ENCODE results near the gene NME4. TPM values are rescaled to one million over a fixed set of nuclear protein-coding genes. Genes with fewer than 3 reads are reported as not detected.
A peak's percentile ranks its signal among the peaks of the same experiment; 100 is the strongest.

Gene NME4
- total RNA-seq, 4 donors from 2014 or later, result 25.3 to 29.9 (median 27.7) TPM

DNA sequence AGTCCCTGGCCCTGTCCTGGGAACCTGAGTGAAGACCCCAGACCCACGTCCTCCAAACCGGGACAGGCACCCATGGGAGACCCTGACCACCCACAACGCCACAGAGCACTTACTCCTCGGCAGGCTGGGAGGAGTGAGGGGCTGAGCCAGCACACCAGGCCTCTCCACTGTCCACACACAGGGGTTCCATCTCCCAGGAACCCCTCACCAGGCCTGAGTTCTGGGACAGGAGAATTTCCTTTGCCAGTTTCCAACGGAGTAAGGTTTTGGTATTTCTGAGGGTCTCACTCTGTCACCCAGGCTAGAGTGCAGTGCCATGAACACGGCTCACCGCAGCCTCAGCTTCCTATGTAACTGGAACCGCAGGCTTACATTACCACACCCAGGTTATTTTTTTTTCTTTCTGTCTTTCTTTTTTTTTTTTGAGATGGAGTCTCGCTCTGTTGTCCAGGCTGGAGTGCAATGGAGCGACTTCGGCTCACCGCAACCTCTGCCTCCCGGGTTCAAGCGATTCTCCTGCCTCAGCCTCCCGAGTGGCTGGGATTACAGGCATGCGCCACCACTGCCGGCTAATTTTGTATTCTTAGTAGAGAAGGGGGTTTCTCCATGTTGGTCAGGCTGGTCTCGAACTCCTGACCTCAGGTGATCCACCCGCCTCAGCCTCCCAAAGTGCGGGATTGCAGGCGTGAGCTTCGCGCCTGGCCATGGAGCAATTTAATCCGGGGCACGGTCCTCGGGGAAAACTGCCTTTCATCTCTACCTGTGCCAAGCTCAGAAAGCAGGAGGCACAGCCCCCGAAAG lies 16.8 kb upstream of the NME4 start:
- peak overlapping the region; percentile 94 for H3K4me3 ChIP-seq
- H3K27ac ChIP-seq, result no peak overlapping the region
- peaks cover 48% of the 10 kb centered on the region for H3K4me1 ChIP-seq
- DNase-seq (ENCODE audit: low spot score in 2 of 2), result peak in 1 of 2 donors; percentile 59
- peaks cover 24% of the 10 kb centered on the region for H3K36me3 ChIP-seq
- no peaks in the 10 kb centered on the region for H3K27me3 ChIP-seq
- no peaks in the 10 kb centered on the region for H3K9me3 ChIP-seq
- 85% methylated on average over 17 of the region's 27 CpGs for WGBS
- TF ChIP-seq POLR2A (IDR thresholded peaks at IDR 0.05), result no peak
- no peak for TF ChIP-seq POLR2AphosphoS5 (IDR thresholded peaks at IDR 0.05)
- TF ChIP-seq CTCF (IDR thresholded peaks at IDR 0.05), result no peak
- TF ChIP-seq EP300 (IDR thresholded peaks at IDR 0.05), result no peak

DNA sequence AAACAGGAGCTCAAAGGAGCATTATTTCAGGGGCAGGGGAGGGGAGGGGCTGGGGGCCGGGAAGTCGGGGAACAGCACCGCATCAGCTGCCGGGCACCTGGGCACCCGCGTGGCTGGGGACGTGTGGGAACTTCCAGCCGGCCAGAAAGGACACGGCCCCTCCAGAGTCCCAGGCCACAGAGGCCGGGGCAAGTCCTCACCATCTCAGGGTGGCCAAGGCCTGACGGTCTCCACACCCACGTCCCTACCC lies 16.3 kb upstream of the NME4 start:
- Histone ChIP-seq H3K4me1 (peaks cover 48% of the 10 kb centered on the region), H3K4me3 (peak overlapping the region; percentile 94), H3K36me3 (peaks cover 19% of the 10 kb centered on the region), H3K27me3 (no peaks in the 10 kb centered on the region), H3K27ac (no peak overlapping the region), H3K9me3 (no peaks in the 10 kb centered on the region)
- no CpG with 5 or more reads among the region's 12 CpGs for WGBS
- no peak for DNase-seq (ENCODE audit: low spot score in 2 of 2)
- TF ChIP-seq POLR2AphosphoS5 (IDR thresholded peaks at IDR 0.05), result no peak
- no peak for TF ChIP-seq POLR2A (IDR thresholded peaks at IDR 0.05)
- TF ChIP-seq EP300 (IDR thresholded peaks at IDR 0.05), result no peak
- no peak for TF ChIP-seq CTCF (IDR thresholded peaks at IDR 0.05)

GRCh38 chr16:381012-381788 lies 15.8 kb upstream of the NME4 start:
- peak in 1 of 2 donors; percentile 71 for DNase-seq (ENCODE audit: low spot score in 2 of 2)
- Histone ChIP-seq H3K27me3 (no peaks in the 10 kb centered on the region), H3K9me3 (no peaks in the 10 kb centered on the region), H3K36me3 (peaks cover 14% of the 10 kb centered on the region), H3K4me3 (peak overlapping the region; percentile 94), H3K27ac (peak overlapping the region; percentile 68), H3K4me1 (peaks cover 48% of the 10 kb centered on the region)
- 0% methylated on average over 4 of the region's 73 CpGs for WGBS
- TF ChIP-seq POLR2AphosphoS5 (IDR thresholded peaks at IDR 0.05), result no peak
- TF ChIP-seq EP300 (IDR thresholded peaks at IDR 0.05), result no peak
- TF ChIP-seq POLR2A (IDR thresholded peaks at IDR 0.05), result no peak
- TF ChIP-seq CTCF (IDR thresholded peaks at IDR 0.05), result no peak

DNA sequence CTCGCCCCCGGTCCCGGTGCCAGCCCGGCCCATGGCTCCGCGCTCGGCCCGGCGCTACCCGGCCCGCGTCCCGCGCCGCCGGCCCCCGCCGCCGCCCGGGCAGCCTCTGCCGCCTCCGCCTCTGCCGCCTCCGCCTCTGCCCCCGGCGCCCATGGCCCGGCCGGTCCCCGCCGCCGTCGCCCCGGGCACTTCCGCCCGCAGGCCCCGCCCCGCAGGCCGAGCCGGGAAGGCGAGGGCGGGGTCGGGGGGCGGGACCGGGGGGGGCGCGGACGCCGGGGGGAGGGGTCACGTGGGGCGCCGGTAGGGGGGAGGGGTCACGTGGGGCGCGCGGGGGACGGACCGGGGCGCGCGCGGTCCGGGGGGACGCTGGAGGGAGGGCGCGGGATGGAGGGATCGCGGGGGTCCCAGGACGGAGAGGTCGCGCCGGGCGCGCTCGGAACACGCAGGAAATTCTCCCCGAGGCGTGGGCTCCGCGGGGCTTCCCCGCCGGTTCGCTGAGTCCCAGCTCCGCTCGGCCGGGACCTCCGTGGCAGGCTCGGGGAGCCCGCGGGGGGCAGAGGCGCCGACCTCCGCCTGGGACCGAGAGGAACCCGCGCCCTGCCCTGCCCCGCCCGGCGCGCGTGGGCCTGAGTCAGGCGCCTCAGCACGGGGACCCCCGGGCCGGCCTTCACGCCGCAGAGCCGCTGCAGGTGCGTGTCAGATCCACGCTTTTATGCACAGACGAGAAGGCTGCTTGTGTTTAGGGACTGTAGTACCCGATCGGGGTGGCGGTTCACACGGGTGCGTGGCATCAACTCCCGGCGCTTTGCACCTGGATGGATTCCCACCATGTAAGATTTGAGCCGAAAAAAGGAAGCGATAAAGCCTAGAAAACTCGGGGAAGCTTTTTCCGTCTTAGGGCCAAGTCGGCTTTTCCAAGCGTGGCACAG lies 14.9 kb upstream of the NME4 start, which contains the start of gene PGAP6:
TSS of gene PGAP6 (minus strand) at position 190 of the 929 bp plus-strand sequence. CDS start at position 33, 157 bp downstream.
- Histone ChIP-seq H3K27ac (peak within 1 kb of the TSS; percentile 87), H3K27me3 (no peaks in the 10 kb centered on the region), H3K4me1 (peaks cover 48% of the 10 kb centered on the region), H3K9me3 (no peaks in the 10 kb centered on the region), H3K4me3 (peak within 1 kb of the TSS; percentile 94), H3K36me3 (peaks cover 6% of the 10 kb centered on the region)
- peak in 1 of 2 donors; percentile 74 for DNase-seq (ENCODE audit: low spot score in 2 of 2)
- TF ChIP-seq CTCF (IDR thresholded peaks at IDR 0.05) (no peak), EP300 (IDR thresholded peaks at IDR 0.05) (no peak), POLR2AphosphoS5 (IDR thresholded peaks at IDR 0.05) (no peak), POLR2A (IDR thresholded peaks at IDR 0.05) (no peak)
- WGBS, result 2% methylated on average over 18 of the region's 123 CpGs

Data from suprapubic skin (tissue), 4 donors.